Fibroblast of peridontal ligament (primary cell): Measurements from ENCODE around the gene ANO10.
"Not testable (repeated sequence)": the region's sequence is repeated elsewhere in the genome, so short reads cannot be mapped to it uniquely, and the experiment has no call there.

ENCODE experiments used
- DNase-seq: peaks from one replicate; pipeline ENCODE4 v3.0.0-alpha.2; 2010; ENCODE audit errors: extremely low read depth

The ANO10 gene, protein sequence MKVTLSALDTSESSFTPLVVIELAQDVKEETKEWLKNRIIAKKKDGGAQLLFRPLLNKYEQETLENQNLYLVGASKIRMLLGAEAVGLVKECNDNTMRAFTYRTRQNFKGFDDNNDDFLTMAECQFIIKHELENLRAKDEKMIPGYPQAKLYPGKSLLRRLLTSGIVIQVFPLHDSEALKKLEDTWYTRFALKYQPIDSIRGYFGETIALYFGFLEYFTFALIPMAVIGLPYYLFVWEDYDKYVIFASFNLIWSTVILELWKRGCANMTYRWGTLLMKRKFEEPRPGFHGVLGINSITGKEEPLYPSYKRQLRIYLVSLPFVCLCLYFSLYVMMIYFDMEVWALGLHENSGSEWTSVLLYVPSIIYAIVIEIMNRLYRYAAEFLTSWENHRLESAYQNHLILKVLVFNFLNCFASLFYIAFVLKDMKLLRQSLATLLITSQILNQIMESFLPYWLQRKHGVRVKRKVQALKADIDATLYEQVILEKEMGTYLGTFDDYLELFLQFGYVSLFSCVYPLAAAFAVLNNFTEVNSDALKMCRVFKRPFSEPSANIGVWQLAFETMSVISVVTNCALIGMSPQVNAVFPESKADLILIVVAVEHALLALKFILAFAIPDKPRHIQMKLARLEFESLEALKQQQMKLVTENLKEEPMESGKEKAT

DNA sequence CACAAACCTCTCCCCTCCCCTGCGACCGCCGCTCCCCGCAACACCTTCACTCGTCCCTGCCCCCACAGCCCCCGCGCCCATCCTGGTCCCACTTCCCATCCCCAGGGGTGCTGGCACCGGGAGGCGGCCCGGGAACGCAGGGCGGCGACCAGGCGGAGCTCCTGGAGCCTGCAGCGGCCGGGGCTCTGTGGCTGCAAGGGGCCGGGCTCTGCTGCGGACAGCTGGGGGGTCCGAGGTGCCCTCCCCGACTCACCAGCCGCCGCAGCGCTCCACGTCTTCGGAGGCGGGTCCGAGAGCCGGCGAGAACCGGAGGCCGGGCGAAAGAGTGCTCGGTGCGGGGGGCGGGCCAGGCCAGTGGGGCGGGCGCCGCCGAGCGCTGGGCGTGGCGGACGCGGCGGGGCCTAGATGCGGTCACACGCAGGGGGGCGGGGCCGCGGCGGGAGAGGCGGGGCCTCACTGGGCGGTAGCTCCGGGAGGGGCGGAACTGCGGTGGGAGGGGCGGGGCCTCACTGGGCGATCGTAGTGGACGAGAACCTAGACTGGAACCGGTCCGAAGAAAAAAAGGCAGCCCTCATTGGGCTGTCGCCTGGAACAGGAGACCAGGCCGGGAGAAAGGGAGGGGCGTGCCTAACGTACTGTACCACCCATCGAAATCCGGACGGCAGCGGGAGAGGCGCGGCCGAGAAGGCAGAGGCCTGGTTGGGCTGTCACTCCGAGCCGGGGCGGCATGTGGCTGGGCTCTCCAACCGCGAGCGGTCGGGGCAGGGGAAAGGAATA lies at the start of gene ANO10:
ANO10 (minus strand) TSS at position 356 of the 777 bp plus-strand sequence. CDS start 16,159 bp downstream, outside the sequence.
- DNase-seq, result peak; percentile 98

- DNase-seq, result no peak
Measured at GRCh38 chr3:43670635-43671522, 49.1 kb upstream of the ANO10 start.

- not testable (repeated sequence) for DNase-seq
Measured at GRCh38 chr3:43665011-43665410, 43.2 kb upstream of the ANO10 start.

GRCh38 chr3:43661376-43661775 lies 39.6 kb upstream of the ANO10 start:
- not testable (repeated sequence) for DNase-seq

- DNase-seq, result no peak
Measured at GRCh38 chr3:43659250-43659880, 37.6 kb upstream of the ANO10 start.

DNA sequence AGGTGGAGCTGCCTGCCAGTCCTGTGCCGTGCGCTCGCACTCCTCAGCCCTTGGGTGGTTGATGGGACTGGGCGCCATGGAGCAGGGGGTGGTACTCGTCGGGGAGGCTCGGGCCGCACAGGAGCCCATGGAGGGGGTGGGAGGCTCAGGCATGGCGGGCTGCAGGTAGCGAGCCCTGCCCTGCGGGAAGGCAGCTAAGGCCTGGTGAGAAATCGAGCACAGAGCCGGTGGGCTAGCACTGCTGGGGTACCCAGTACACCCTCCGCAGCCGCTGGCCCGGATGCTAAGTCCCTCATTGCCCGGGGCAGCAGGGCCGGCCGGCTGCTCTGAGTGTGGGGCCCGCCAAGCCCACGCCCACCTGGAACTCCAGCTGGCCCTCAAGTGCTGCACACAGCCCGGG lies 34.6 kb upstream of the ANO10 start:
- not testable (repeated sequence) for DNase-seq

DNA sequence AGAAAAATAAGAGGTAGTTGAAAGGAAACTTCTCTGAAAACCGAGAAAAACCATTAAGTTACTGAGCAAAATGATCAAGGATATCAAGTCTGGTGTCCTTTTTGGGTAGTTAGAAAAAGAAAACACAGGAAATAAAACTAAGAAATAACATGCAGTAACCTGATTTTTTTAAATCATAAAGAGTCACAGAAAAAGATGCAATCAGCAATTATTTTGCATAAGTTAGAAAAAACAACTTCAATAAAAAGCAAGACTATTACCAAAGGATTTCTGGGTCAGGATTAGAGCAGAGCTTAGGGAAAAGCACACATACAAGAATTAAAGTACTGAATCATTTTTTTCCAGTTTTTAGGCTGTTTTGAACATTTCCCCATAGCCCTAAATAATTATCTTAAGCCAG lies 28.5 kb upstream of the ANO10 start:
- DNase-seq, result no peak

DNA sequence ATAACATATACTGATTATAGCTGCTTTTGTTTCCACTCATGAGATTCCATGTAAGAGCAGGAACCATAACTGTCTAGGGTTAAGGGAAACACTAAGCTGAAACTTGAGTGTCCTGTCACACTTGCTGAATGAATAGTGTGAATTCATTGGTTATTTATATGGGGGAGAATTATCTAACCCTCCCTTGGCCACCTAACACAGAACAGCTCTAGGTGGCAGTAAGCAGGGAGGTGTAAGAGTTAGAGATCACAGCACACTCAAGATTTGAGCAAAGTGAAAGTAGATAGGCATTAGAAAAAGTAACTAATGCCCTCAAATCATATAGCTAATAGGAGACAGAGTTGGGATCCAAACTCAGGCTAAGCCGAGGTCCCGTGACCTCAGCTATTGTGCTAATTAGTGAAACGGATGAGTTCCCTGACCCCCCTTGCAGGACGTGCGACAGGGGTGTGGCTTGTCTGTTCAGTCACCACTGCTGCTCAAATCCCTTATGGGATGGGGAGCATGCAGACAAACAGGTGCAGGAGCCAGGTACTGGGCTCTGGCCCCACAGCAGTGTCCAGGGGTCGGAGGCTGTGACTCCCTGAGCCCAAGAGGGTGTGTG lies 27.7 kb upstream of the ANO10 start:
- DNase-seq, result no peak

DNA sequence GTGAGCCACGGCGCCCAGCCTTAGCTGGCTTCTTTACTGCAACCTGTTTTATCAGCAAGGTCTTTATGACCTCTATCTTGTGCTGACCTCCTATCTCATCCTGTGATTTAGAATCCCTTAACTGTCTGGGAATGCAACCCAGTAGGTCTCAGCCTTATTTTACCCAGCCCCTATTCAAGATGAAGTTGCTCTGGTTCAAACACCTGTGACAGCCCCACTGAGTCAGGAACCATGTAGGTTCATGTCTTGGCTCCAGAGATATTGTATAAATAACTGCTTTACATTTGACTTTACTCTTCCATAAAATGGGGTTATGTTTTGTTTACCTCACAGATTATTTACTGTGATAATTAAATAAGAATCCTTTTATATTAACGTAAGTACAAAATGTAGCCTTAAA lies 27.1 kb upstream of the ANO10 start:
- DNase-seq, result no peak

GRCh38 chr3:43647331-43648166 lies 25.7 kb upstream of the ANO10 start:
- DNase-seq, result peak; percentile 57

GRCh38 chr3:43644443-43644842 lies 22.6 kb upstream of the ANO10 start:
- no peak for DNase-seq

- DNase-seq, result peak; percentile 66
Measured at GRCh38 chr3:43641306-43642114, 19.7 kb upstream of the ANO10 start.

- DNase-seq, result no peak
Measured at GRCh38 chr3:43640681-43641080, 18.9 kb upstream of the ANO10 start.

DNA sequence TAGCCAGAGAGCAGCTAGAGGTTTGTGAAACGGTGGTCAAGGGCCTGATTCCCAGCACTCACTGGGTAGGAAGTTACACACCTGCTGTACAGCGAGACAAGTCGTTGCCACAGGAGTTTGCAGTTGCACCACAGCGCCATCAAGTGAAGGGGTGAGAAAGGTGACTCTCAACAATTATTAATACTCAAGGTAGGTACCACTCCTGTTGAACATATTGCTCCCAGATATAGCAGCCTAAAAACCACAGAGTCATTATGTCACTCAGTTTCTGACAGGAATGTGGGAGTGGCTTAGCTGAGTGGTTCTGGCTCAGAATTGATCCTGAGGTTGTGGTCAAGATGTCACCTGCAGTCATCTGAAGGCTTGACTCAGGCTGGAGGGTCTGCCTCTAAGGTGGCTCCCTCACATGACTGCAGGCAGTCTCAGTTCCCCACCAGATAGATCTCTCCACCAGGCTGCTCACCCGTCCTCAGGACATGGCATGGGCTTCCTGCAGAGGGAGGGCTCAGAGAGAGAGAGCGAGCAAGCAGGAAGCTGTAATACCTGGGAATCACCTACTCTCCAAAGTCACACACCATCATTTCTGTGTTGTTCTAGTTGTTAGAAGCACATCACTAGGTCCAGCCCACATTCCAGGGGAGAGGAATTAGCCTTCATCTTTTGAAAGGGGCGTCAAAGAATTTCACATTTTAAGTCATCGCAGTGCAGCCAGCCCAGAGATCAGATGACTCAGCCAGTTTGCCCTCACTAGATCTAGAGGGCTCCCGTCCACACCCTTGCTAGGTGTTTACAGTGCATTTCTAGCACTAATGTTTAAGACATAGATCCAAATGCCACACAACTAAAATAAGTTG lies 17.0 kb upstream of the ANO10 start:
- no peak for DNase-seq

DNA sequence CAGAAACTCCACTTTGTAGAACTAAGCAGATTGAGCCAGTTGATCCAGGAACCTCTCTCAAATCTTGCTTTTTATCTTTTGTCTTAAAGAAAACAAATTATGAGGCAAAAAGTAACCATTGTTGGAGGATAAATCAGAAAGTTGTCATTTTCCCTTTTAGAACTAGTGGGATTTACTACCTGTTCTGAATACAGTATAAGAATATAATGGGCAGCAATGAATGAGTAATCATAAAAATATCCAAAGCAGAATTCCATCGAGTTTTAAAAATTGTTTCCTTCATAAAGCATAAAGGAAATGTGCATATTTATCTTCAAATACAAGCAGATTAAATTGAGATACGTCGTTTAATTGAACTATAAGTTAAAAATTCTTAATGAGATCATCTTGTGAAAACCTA lies 15.9 kb upstream of the ANO10 start:
- no peak for DNase-seq

- no peak for DNase-seq
Measured at GRCh38 chr3:43632986-43633385, 11.2 kb upstream of the ANO10 start.

DNA sequence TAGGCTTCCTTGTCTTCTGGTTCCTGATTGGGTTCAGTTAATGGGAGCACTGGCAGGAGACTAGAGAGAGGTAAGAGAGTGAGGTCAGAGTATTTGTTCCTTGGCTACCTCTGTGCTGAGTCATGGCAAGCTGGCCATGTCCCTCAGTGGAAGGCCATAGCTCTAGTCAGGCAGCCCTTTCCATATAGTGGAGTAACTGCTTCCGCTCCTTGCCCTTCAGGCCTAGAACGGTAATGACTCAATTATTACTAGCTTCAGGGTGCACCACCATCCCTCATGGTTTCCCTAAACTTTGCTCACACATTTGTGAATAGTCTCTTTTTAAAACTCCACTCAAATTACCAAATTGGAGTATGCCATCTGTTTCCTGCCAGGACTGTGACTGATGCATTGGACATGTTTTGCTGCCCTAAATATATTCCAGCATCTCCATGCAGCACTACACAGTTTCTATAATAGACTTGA lies 10.5 kb upstream of the ANO10 start:
- DNase-seq, result peak; percentile 67

GRCh38 chr3:43629741-43630140 lies 7.9 kb upstream of the ANO10 start:
- no peak for DNase-seq
